Transverse colon (tissue), 4 donors: ENCODE measurements around the gene SLC6A4. TPM values are rescaled to one million over a fixed set of nuclear protein-coding genes. Genes with fewer than 3 reads are reported as not detected.

ENCODE experiments used
- DNase-seq: peaks from one replicate; pipeline ENCODE4 v3.0.0-alpha.2; 2019
- H3K27ac ChIP-seq, 4 donors: fragments of 200-600 bp; sonication (generic); 2 replicates each; pipeline ENCODE4 v1.5.1; 2016 to 2018; ENCODE audit warnings: inconsistent platforms in 4 of 4
- H3K27me3 ChIP-seq: fragments of 200-600 bp; sonication (generic); 2 replicates; pipeline ENCODE4 v1.5.1; 2017; ENCODE audit warnings: inconsistent platforms
- H3K36me3 ChIP-seq, 4 donors: fragments of 200-600 bp; sonication (generic); 2 replicates each; pipeline ENCODE4 v1.5.1; 2017 to 2019; ENCODE audit warnings: inconsistent platforms in 4 of 4
- H3K4me1 ChIP-seq, 4 donors: fragments of 200-600 bp; sonication (generic); 2 replicates each; pipeline ENCODE4 v1.5.1; 2017 to 2020; ENCODE audit warnings: inconsistent platforms in 4 of 4
- H3K4me3 ChIP-seq, 4 donors: fragments of 200-600 bp; sonication (generic); 1 replicate in 1 of 4; 2 replicates in 3 of 4; pipeline versions ENCODE4 v1.5.1 to v1.6.1; 2017 to 2019; ENCODE audit warnings: inconsistent platforms in 4 of 4
- H3K9me3 ChIP-seq, 2 donors: fragments of 200-600 bp; sonication (generic); 2 replicates each; pipeline ENCODE4 v1.5.1; 2017 to 2019; ENCODE audit warnings: inconsistent platforms in 2 of 2
- EP300 ChIP-seq: sonication (generic); formaldehyde crosslinking; IDR thresholded peaks from one replicate; pipeline ENCODE4 v1.6.1; 2017; ENCODE audit warnings: antibody characterized with exemption, low read depth
- POLR2A ChIP-seq: fragments of 450-650 bp; IDR thresholded peaks from one replicate; pipeline ENCODE4 v1.6.1; 2016; ENCODE audit warnings: antibody characterized with exemption, mild to moderate bottlenecking, moderate library complexity
- POLR2AphosphoS5 ChIP-seq, 3 donors: sonication (generic); formaldehyde crosslinking; IDR thresholded peaks; one replicate each; pipeline ENCODE4 v1.6.1; 2016; ENCODE audit warnings: antibody characterized with exemption in 3 of 3
- WGBS, 2 donors: methylation state at CpG; one replicate each; pipeline ENCODE4 v1.1.5; 2018; ENCODE audit warnings: low coverage in 1 of 2; 5-methylcytosine and 5-hydroxymethylcytosine counted together
- in situ Hi-C, 4 donors: fragments of 200-750 bp; cut with MboI; loops; one replicate each; pipeline versions ENCODE4 v1.15.0 to v1.15.1; 2017; ENCODE audit warnings: low sequenced_read_pairs in 3 of 4, low pct_ligation_motif_present in 1 of 4, low pct_unique_long_range_greater_than_20kb in 1 of 4
- intact Hi-C: fragments of 100-400 bp; cut with DNase I; formaldehyde crosslinking; loops from one replicate; pipeline ENCODE4 v1.15.1; 2023; ENCODE audit warnings: low total_unique reads
- total RNA-seq, 4 donors: library from RNA; depleted of rRNA; stranded (reverse); fragments of >200 nt; gene quantifications; one replicate each; pipeline ENCODE4 v1.1.0, GENCODE V29; 2016
- TF ChIP-seq, protein P1 (sequence below), 5 experiments: fragments of 200-600 bp in 3 of 5; fragments of 450-650 bp in 2 of 5; sonication (generic) in 3 of 5; IDR thresholded peaks; 1 replicate in 2 of 5; 2 replicates in 3 of 5; pipeline ENCODE4 v1.5.1; 2016 to 2017; ENCODE audit warnings: antibody characterized with exemption in 5 of 5, inconsistent platforms in 3 of 5, mild to moderate bottlenecking in 2 of 5, moderate library complexity in 1 of 5

The SLC6A4 gene
- total RNA-seq, 4 donors from 2014 or later, result 0.16 to 4.8 TPM; not detected in 2

DNA sequence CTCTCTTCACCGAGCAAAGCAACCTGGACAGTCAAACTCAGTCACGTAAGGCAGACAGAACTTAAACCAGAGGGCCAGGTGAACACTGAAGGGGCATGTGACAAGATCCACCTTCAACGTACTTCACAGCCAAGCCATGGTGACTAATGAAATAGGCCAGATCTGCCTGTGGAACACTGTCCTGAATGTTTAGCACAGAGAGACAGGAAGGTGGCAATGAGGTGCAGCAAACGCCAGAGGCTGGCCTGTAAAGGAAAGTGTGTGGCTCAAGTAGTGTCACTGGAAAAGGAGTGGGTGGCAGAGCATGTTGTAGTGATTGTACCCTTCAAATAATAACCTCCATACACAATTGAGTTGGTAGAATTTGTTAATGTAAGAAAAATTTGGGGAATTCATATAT is 38.1 kb downstream of the SLC6A4 start:
- no peaks in the 10 kb centered on the region for H3K4me1 ChIP-seq
- H3K36me3 ChIP-seq, result no peaks in the 10 kb centered on the region
- in situ Hi-C loops, result no loop called here
- no peaks in the 10 kb centered on the region for H3K27me3 ChIP-seq
- DNase-seq, result no peak
- no peak overlapping the region for H3K4me3 ChIP-seq
- TF ChIP-seq, protein P1, sequence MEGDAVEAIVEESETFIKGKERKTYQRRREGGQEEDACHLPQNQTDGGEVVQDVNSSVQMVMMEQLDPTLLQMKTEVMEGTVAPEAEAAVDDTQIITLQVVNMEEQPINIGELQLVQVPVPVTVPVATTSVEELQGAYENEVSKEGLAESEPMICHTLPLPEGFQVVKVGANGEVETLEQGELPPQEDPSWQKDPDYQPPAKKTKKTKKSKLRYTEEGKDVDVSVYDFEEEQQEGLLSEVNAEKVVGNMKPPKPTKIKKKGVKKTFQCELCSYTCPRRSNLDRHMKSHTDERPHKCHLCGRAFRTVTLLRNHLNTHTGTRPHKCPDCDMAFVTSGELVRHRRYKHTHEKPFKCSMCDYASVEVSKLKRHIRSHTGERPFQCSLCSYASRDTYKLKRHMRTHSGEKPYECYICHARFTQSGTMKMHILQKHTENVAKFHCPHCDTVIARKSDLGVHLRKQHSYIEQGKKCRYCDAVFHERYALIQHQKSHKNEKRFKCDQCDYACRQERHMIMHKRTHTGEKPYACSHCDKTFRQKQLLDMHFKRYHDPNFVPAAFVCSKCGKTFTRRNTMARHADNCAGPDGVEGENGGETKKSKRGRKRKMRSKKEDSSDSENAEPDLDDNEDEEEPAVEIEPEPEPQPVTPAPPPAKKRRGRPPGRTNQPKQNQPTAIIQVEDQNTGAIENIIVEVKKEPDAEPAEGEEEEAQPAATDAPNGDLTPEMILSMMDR (IDR thresholded peaks at IDR 0.05), result no peak
- no peak for TF ChIP-seq POLR2AphosphoS5 (IDR thresholded peaks at IDR 0.05)
- no peak for TF ChIP-seq POLR2A
- TF ChIP-seq EP300, result no peak
- no peak overlapping the region for H3K27ac ChIP-seq
- no peaks in the 10 kb centered on the region for H3K9me3 ChIP-seq
- WGBS, 2 donors, result 93 to 100% methylated on average over 1 to 4 of the region's 4 CpGs
- intact Hi-C loops, result no loop called here

DNA sequence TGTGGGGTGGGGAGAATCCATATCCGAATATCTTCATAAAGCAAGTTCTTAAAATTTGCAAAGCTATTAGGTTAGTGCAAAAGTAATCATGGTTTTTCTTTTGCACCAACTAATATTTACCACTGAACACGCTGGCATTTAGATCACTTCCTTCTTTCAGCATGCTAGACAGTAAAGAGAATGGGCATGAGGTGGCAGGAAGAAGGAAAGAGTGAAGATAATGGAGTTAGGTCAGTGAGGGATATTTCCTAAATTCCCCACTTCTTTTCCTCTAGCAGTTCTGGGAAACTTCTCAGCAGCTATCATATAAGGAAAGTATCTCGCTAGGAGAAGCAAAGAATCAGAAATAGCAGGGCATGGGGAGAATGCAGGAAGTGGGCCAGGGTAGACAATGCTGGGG is 39.0 kb downstream of the SLC6A4 start:
- in situ Hi-C loops, result no loop called here
- no peaks in the 10 kb centered on the region for H3K4me1 ChIP-seq
- no peak overlapping the region for H3K27ac ChIP-seq
- DNase-seq, result no peak
- H3K9me3 ChIP-seq, result no peaks in the 10 kb centered on the region
- intact Hi-C loops, result no loop called here
- no peaks in the 10 kb centered on the region for H3K36me3 ChIP-seq
- 75 to 87% methylated on average over 3 of the region's 3 CpGs for WGBS, 2 donors
- no peak overlapping the region for H3K4me3 ChIP-seq
- no peak for TF ChIP-seq POLR2AphosphoS5 (IDR thresholded peaks at IDR 0.05)
- H3K27me3 ChIP-seq, result no peaks in the 10 kb centered on the region

DNA sequence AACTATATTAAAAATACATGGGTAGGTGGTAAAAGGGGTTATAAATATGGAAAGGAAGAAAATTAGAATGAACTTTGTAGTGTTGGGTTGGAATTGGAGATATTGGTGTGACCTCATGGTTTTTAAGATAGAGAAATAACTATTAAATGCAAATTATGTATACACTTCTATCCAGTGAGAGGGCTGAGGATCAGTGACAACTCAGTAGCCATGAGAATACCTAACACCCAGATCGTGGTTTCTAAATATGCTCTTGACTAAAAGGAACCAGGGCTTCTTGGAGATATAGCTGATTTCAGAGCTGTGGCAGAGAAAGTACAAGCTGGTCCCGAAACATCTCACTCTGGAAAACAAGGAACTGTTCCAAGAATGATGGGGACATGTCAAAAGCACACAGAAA is 44.4 kb downstream of the SLC6A4 start:
- 71 to 75% methylated on average over 2 of the region's 2 CpGs for WGBS, 2 donors
- no peaks in the 10 kb centered on the region for H3K27me3 ChIP-seq
- H3K4me1 ChIP-seq, result no peaks in the 10 kb centered on the region
- in situ Hi-C loops, result no loop called here
- no peak overlapping the region for H3K27ac ChIP-seq
- H3K36me3 ChIP-seq, result peaks cover 0 to 13% (median under 1%) of the 10 kb centered on the region in 4 donors
- H3K4me3 ChIP-seq, result no peak overlapping the region
- DNase-seq, result no peak
- intact Hi-C loops, result no loop called here
- TF ChIP-seq EP300 (no peak), POLR2A (no peak), POLR2AphosphoS5 (IDR thresholded peaks at IDR 0.05) (no peak)
- TF ChIP-seq, protein P1 (IDR thresholded peaks at IDR 0.05), result no peak
- no peaks in the 10 kb centered on the region for H3K9me3 ChIP-seq

DNA sequence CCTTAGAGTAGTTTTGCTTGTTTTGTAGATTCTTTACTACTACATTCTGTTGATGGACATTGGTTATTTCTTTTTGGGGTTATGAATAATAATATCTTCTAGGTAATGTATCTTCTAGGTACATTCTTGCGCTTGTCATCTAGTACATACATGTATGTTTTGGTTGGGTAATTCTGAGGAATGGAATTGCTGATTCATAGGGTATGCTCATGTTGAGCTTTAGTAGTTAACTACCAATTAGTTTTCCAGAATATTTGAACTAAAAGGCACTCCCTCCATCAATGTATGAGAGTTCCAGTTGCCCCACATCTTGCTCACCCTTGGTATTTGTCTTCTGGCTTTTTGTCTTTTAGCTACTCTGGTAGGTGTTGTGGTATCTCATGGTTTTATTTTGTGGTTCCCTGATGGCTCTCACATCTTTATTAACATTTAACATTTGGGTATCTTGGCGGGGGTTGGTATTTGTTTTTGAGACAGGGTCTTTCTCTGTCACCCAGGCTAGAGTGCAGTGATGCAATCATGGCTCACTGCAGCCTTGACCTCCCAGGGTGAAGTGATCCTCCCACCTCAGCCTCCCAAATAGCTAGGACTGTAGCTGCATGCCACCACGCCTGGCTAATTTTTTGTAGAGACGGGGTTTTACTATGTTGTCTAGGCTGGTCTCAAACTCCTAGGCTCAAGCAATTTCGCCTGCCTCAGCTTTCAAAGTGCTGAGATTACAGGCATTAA is 47.1 kb downstream of the SLC6A4 start:
- Histone ChIP-seq H3K27ac (no peak overlapping the region), H3K36me3 (peaks cover 0 to 34% (median 9%) of the 10 kb centered on the region in 4 donors), H3K9me3 (no peaks in the 10 kb centered on the region), H3K27me3 (no peaks in the 10 kb centered on the region), H3K4me3 (no peak overlapping the region), H3K4me1 (no peaks in the 10 kb centered on the region)
- 96 to 100% methylated on average over 3 to 5 of the region's 5 CpGs for WGBS, 2 donors
- in situ Hi-C loops, result no loop called here
- TF ChIP-seq POLR2AphosphoS5 (IDR thresholded peaks at IDR 0.05) (no peak), POLR2A (no peak), EP300 (no peak)
- TF ChIP-seq, protein P1 (IDR thresholded peaks at IDR 0.05), result no peak
- no peak for DNase-seq
- intact Hi-C loops, result no loop called here

DNA sequence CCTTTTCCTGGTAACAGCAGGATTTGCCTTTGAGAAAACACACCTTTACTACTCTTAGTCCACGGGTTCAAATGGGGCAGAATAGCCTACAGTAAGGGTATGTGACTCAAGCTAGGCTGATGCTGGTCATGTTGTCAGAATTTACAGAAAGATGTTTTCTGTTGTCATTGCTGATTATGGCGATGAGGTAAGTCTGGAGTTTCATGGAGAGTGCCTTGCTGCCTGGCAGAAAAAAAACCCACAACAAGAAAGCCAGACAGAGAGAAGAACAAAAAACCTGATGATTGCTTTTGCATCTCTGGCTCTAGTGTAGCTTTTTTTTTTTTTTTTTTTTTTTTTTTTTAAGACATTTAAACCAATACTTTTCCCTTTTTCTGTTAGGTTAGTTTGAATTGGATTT is 47.9 kb downstream of the SLC6A4 start:
- H3K4me3 ChIP-seq, result no peak overlapping the region
- H3K27ac ChIP-seq, result no peak overlapping the region
- in situ Hi-C loops, result no loop called here
- 83 to 91% methylated on average over 2 of the region's 2 CpGs for WGBS, 2 donors
- H3K4me1 ChIP-seq, result no peaks in the 10 kb centered on the region
- H3K9me3 ChIP-seq, result no peaks in the 10 kb centered on the region
- intact Hi-C loops, result no loop called here
- no peaks in the 10 kb centered on the region for H3K27me3 ChIP-seq
- H3K36me3 ChIP-seq, result peaks cover 0 to 40% (median 11%) of the 10 kb centered on the region in 4 donors
- no peak for DNase-seq
- TF ChIP-seq, protein P1 (IDR thresholded peaks at IDR 0.05), result no peak
- TF ChIP-seq POLR2A (no peak), EP300 (no peak), POLR2AphosphoS5 (IDR thresholded peaks at IDR 0.05) (no peak)
